ENCODE results near the gene RDH11.
A peak's percentile ranks its signal among the peaks of the same experiment; 100 is the strongest.
"Not testable (repeated sequence)": the region's sequence is repeated elsewhere in the genome, so short reads cannot be mapped to it uniquely, and the experiment has no call there.

The RDH11 gene

DNA sequence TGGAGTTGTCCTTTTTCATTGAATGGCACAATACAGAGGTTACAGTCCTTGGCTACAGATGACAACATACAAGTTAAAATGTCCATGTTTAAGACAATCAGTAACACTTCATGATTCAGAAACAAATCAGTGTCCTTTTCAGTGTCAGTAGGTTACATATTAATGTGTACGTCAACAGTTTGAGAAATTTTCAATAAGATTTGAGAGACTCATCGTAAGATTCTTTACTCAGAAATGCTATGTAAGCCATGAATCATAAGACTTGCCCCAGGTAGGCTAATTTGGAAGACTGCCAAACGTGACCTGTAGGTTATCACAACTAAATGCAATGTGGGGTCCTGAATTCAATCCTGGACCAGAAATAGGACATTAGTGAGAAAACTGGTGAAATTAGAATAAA lies 9.6 kb upstream of the RDH11 start:
- POLR2A ChIA-PET, result interaction anchor here (1.2 kb wide), 2 partner anchors 30 to 31 kb away, joined by 3 to 4 read pairs; partner anchors contain the start of gene VTI1B
- CTCF ChIA-PET, result interaction anchor here (1.0 to 3.6 kb wide), 18 partner anchors 8 to 278 kb away, joined by 3 to 57 read pairs (median 6); partner anchors contain the start of genes ARG2, PIGH and VTI1B
- no peak for TF ChIP-seq FOXM1 (IDR thresholded peaks at IDR 0.05; ENCODE audit: borderline replicate concordance)
- TF ChIP-seq ZNF384 (IDR thresholded peaks at IDR 0.05), result no peak
- no peak for TF ChIP-seq ELF4 (IDR thresholded peaks at IDR 0.05)
- no peak for TF ChIP-seq SP1 (IDR thresholded peaks at IDR 0.05)
- no peak for TF ChIP-seq BHLHE40 (IDR thresholded peaks at IDR 0.05; ENCODE audit: borderline replicate concordance)
- TF ChIP-seq L3MBTL2 (conservative IDR thresholded peaks at IDR 0.05), result no peak
- TF ChIP-seq, protein P1, sequence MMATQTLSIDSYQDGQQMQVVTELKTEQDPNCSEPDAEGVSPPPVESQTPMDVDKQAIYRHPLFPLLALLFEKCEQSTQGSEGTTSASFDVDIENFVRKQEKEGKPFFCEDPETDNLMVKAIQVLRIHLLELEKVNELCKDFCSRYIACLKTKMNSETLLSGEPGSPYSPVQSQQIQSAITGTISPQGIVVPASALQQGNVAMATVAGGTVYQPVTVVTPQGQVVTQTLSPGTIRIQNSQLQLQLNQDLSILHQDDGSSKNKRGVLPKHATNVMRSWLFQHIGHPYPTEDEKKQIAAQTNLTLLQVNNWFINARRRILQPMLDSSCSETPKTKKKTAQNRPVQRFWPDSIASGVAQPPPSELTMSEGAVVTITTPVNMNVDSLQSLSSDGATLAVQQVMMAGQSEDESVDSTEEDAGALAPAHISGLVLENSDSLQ (IDR thresholded peaks at IDR 0.05), result no peak
- no peak for TF ChIP-seq FOXA1 (IDR thresholded peaks at IDR 0.05)
- TF ChIP-seq TARDBP (IDR thresholded peaks at IDR 0.05), result no peak
- TF ChIP-seq FOXK2 (IDR thresholded peaks at IDR 0.05), result no peak
- TF ChIP-seq CTBP1 (IDR thresholded peaks at IDR 0.05; ENCODE audit: borderline replicate concordance), result no peak
- TF ChIP-seq LEF1 (IDR thresholded peaks at IDR 0.05; ENCODE audit: borderline replicate concordance), result no peak
- no peak for TF ChIP-seq SUZ12 (IDR thresholded peaks at IDR 0.05)
- no peak for TF ChIP-seq ARNT (IDR thresholded peaks at IDR 0.05)
- no peak for TF ChIP-seq HDGF (IDR thresholded peaks at IDR 0.05; ENCODE audit: borderline replicate concordance)
- no peak for TF ChIP-seq NFRKB (IDR thresholded peaks at IDR 0.05)
- no peak for DNase-seq (ENCODE audit: extremely low spot score)

DNA sequence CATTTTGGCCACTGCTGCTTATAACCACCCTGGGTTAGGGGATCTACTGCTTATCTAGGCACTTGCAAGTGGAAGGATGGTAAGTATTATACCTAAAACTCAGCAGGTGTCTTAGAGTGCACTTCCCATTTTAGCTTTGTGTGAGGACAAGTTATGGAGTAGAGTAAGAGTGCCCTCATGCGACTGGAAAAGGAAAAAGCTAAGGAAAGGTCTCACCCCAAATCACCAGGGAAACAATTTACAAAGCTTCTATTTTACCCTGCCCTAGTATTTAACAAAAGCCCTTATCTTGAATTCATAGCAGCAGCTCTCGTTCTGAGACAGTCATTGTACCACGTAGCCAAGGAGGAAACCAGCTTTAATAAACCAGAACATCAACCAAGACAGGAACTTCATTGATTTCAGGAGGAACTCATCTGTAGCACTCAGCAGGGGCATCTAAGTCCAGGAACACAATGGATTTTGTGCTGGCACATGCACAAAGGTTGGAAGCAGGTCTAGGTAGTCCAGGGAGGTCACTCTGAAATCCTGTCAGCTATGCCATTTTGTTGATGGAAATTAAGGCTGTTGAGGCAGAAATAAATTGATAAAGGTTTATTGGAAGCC lies 9.0 kb upstream of the RDH11 start:
- DNase-seq (ENCODE audit: extremely low spot score), result peak; percentile 62
- ChIA-PET CTCF (interaction anchor here (0.9 to 3.6 kb wide), 29 partner anchors 8 to 277 kb away, joined by 3 to 57 read pairs (median 6); partner anchors contain the start of genes ARG2, PIGH, RDH11 and VTI1B), POLR2A (interaction anchor here (0.7 to 2.2 kb wide), 9 partner anchors 9 to 174 kb away, joined by 3 to 29 read pairs (median 3); partner anchors contain the start of genes PIGH, RDH11, VTI1B and ZFYVE26)
- no peak for TF ChIP-seq SUZ12 (IDR thresholded peaks at IDR 0.05)
- TF ChIP-seq ARNT (IDR thresholded peaks at IDR 0.05), result no peak
- TF ChIP-seq SP1 (IDR thresholded peaks at IDR 0.05), result no peak
- TF ChIP-seq NFRKB (IDR thresholded peaks at IDR 0.05), result no peak
- no peak for TF ChIP-seq BHLHE40 (IDR thresholded peaks at IDR 0.05; ENCODE audit: borderline replicate concordance)
- no peak for TF ChIP-seq FOXM1 (IDR thresholded peaks at IDR 0.05; ENCODE audit: borderline replicate concordance)
- TF ChIP-seq CTBP1 (IDR thresholded peaks at IDR 0.05; ENCODE audit: borderline replicate concordance), result no peak
- no peak for TF ChIP-seq TARDBP (IDR thresholded peaks at IDR 0.05)
- no peak for TF ChIP-seq HDGF (IDR thresholded peaks at IDR 0.05; ENCODE audit: borderline replicate concordance)
- TF ChIP-seq ELF4 (IDR thresholded peaks at IDR 0.05), result no peak
- TF ChIP-seq LEF1 (IDR thresholded peaks at IDR 0.05; ENCODE audit: borderline replicate concordance), result no peak
- TF ChIP-seq L3MBTL2 (conservative IDR thresholded peaks at IDR 0.05), result no peak
- TF ChIP-seq, protein P1 (IDR thresholded peaks at IDR 0.05), result no peak
- no peak for TF ChIP-seq FOXK2 (IDR thresholded peaks at IDR 0.05)
- TF ChIP-seq FOXA1 (IDR thresholded peaks at IDR 0.05), result no peak

DNA sequence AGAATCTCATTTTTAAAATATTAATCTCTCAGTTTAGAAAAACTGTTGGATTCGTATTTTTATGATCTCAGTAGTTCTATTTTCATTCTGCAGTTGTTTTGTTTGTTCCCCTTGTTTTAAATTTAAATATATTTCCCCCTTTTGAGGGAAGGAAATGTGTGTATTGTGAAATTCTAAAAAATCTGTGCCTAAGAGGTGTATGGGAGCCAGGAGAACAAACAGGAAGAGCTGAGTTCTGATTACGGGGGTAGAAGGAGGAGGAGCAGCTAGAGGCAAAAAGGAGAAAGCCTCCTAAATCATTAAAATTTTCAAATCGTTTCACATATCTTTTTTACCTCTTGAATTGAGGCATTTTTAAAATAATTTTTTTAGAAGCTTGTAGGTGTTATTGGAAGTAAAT lies 8.4 kb upstream of the RDH11 start:
- ChIA-PET CTCF (interaction anchor here (0.9 to 3.6 kb wide), 29 partner anchors 9 to 276 kb away, joined by 3 to 57 read pairs (median 6); partner anchors contain the start of genes ARG2, PIGH, RDH11 and VTI1B), POLR2A (interaction anchor here (0.7 to 2.2 kb wide), 9 partner anchors 9 to 173 kb away, joined by 3 to 29 read pairs (median 3); partner anchors contain the start of genes PIGH, RDH11, VTI1B and ZFYVE26)
- TF ChIP-seq ZNF384 (IDR thresholded peaks at IDR 0.05) (no peak), BHLHE40 (IDR thresholded peaks at IDR 0.05; ENCODE audit: borderline replicate concordance) (no peak), FOXM1 (IDR thresholded peaks at IDR 0.05; ENCODE audit: borderline replicate concordance) (no peak), FOXK2 (IDR thresholded peaks at IDR 0.05) (no peak), NFRKB (IDR thresholded peaks at IDR 0.05) (no peak), TARDBP (IDR thresholded peaks at IDR 0.05) (no peak), ARNT (IDR thresholded peaks at IDR 0.05) (no peak), HDGF (IDR thresholded peaks at IDR 0.05; ENCODE audit: borderline replicate concordance) (no peak), ELF4 (IDR thresholded peaks at IDR 0.05) (no peak), CTBP1 (IDR thresholded peaks at IDR 0.05; ENCODE audit: borderline replicate concordance) (no peak), SP1 (IDR thresholded peaks at IDR 0.05) (no peak), SUZ12 (IDR thresholded peaks at IDR 0.05) (no peak), LEF1 (IDR thresholded peaks at IDR 0.05; ENCODE audit: borderline replicate concordance) (no peak), FOXA1 (IDR thresholded peaks at IDR 0.05) (no peak), L3MBTL2 (conservative IDR thresholded peaks at IDR 0.05) (no peak)
- TF ChIP-seq, protein P1 (IDR thresholded peaks at IDR 0.05), result no peak
- DNase-seq (ENCODE audit: extremely low spot score), result no peak

DNA sequence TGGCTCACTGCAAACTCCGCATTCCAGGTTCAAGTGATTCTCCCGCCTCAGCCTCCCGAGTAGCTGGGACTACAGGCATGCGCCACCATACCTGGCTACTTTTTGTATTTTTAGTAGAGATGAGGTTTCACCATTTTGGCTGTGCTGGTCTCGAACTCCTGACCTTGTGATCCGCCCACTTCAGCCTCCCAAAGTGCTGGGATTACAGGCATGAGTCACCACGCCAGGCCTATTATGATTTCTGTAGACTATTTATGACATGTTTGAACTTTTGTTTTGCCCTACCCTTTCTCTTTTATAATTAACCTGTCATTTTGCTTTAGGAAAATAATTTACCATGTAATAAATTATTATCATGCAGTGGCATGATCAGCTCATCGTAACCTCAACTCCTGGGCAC lies 5.9 kb upstream of the RDH11 start, which contains the start of gene RDH12:
Gene RDH12 (plus strand): TSS at position 395 of the 400 bp plus-strand sequence. CDS start 20,757 bp downstream, outside the sequence.
- TF ChIP-seq, protein P1 (IDR thresholded peaks at IDR 0.05), result peak; percentile 18; the same call in 1 of the 2 replicates
- POLR2A ChIA-PET; DNase-seq (ENCODE audit: extremely low spot score): not testable (repeated sequence)
- CTCF ChIA-PET, result interaction anchor here (1.0 to 1.5 kb wide), 2 partner anchors 101 to 274 kb away, joined by 3 to 8 read pairs; partner anchors contain the start of gene PIGH

DNA sequence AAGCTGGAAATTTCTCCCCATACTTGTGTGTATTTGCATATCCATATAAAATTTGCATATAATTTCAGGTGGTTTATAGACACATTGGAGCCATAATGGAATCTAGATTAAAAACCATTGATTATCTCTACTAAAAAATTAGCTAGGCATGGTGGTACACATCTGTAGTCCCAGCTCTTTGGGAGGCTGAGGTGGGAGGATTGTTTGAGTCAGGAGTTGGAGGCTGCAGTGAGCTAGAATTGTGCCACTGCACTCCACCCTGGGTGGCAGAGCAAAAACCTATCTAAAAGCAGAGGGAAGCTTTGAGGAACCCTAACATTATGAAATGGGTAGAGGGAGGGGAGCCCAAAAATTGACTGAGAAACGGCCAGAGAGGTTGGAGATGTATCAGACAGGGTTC lies 2.6 kb upstream of the RDH11 start:
- POLR2A ChIA-PET, result interaction anchor here (0.9 to 1.6 kb wide), 4 partner anchors 9 to 78 kb away, joined by 3 to 4 read pairs (median 4); no protein-coding TSS in a partner anchor

More for the DNA sequence above, 2.6 kb upstream of the RDH11 start:
- no peak for TF ChIP-seq NFRKB (IDR thresholded peaks at IDR 0.05)
- no peak for TF ChIP-seq FOXA1 (IDR thresholded peaks at IDR 0.05)
- no peak for TF ChIP-seq BHLHE40 (IDR thresholded peaks at IDR 0.05; ENCODE audit: borderline replicate concordance)
- no peak for TF ChIP-seq L3MBTL2 (conservative IDR thresholded peaks at IDR 0.05)
- TF ChIP-seq FOXM1 (IDR thresholded peaks at IDR 0.05; ENCODE audit: borderline replicate concordance), result no peak
- no peak for TF ChIP-seq FOXK2 (IDR thresholded peaks at IDR 0.05)
- TF ChIP-seq TARDBP (IDR thresholded peaks at IDR 0.05), result no peak
- TF ChIP-seq ZNF384 (IDR thresholded peaks at IDR 0.05), result no peak
- TF ChIP-seq LEF1 (IDR thresholded peaks at IDR 0.05; ENCODE audit: borderline replicate concordance), result no peak
- TF ChIP-seq SP1 (IDR thresholded peaks at IDR 0.05), result no peak
- TF ChIP-seq SUZ12 (IDR thresholded peaks at IDR 0.05), result no peak
- TF ChIP-seq, protein P1 (IDR thresholded peaks at IDR 0.05), result no peak
- no peak for TF ChIP-seq CTBP1 (IDR thresholded peaks at IDR 0.05; ENCODE audit: borderline replicate concordance)
- TF ChIP-seq HDGF (IDR thresholded peaks at IDR 0.05; ENCODE audit: borderline replicate concordance), result no peak
- no peak for TF ChIP-seq ELF4 (IDR thresholded peaks at IDR 0.05)
- TF ChIP-seq ARNT (IDR thresholded peaks at IDR 0.05), result no peak
- no peak for DNase-seq (ENCODE audit: extremely low spot score)
- CTCF ChIA-PET, result no interaction called here
